Suppressor macrophage treated with lipopolysaccharide for 1 hour (primary cell): Measurements from ENCODE around the gene LHX8.

ENCODE experiments used
- DNase-seq, 3 donors: peaks; one replicate each; pipeline ENCODE4 v3.0.0-alpha.2; 2020 to 2022

Gene LHX8

DNA sequence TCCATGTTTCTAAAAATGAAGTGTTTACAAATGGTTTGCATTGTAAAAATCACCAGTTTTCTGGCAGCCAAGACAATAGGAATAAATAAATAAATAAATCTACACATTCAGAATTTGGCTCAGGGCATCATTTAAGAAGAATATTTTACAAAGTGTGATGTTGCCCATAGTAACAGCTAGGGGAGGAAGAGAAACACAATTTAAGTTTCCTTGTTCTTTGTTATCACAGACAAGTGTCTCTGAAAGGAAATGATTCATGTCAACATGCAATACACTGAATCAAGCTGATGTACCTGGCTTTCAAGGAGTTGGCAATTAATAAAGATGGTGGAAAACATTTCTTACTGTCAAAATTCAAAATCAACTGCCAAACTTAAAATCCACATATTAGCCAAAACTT lies 74.7 kb downstream of the LHX8 start:
- DNase-seq: no peak
